GDM1 (cell line): ENCODE results near the gene NFKBIE.
"Not testable (repeated sequence)": the region's sequence is repeated elsewhere in the genome, so short reads cannot be mapped to it uniquely, and the experiment has no call there.

Experiments
- DNase-seq: peaks from one replicate; lab custom pipeline; 2025; lab: John Stamatoyannopoulos, UW

Gene NFKBIE

DNA sequence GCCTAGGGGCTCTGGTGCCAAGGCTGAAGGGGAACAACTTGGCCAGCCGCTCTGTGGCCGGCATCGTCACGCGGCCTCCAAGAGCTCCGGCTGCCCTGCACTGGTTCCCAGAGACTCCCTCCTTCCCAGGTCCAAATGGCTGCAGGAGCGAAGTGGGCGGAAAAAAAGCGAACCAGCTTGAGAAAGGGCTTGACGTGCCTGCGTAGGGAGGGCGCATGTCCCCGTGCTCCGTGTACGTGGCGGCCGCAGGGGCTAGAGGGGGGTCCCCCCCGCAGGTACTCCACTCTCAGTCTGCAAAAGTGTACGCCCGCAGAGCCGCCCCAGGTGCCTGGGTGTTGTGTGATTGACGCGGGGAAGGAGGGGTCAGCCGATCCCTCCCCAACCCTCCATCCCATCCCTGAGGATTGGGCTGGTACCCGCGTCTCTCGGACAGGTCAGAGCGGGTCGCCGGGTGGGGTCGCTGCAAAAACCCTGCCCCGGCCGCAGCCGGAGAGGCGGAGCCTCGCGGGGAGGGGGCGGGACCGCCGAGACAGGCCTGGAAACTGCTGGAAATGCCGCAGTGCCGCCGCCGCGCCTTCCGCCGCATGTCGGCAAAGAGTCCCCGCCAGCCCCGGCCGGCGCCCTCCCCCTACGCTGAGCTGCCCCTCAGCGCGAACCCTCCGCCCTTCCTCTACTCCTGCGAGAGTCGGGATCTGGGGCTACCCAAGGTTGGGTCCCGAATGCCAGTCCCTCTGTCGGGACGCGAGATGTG is 19.3 kb downstream of the NFKBIE start:
- DNase-seq: peak; percentile 57

DNA sequence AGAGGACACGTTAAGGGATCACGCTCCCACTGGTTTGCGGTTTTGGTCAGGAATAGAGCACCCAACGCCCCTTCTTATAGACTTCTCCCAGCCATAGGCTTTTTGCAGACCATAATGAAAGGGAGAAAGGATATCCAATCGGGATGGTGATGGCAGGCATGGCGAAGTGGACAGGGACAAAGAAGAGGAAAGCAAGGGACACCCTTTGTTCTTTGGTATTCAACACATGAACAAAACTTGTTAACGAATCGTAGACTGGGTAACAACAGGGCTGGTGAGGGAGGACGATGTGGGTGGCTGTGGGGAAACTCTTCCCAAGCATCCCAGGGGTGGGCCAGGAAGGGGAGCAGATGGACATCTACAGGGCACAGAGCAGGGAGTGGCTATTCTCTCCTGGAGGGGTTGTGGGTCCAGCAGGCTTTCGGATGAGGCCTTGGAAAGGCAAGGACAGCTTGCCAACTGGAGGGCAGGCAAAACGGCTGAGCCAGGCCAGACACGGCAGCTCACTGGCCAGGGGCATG is 19.9 kb downstream of the NFKBIE start:
- DNase-seq: no peak

DNA sequence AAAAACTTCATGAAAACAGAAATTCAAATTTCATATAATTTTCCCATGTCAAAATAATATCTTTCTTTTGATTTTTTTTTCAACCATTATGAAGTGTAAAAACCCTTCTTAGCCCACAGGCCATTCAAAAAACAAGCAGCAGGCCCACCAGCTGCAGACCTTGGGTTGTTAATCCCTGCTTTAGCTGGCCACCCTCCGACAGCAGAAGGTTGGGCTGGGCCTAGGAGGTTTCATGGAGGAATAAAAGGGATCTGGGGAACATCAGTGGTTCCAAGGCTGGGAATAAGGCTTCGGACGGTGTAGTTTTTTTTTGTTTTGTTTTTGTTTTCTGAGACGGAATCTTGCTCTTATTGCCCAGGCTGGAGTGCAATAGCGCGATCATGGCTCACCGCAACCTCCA is 22.0 kb downstream of the NFKBIE start:
- no peak for DNase-seq

DNA sequence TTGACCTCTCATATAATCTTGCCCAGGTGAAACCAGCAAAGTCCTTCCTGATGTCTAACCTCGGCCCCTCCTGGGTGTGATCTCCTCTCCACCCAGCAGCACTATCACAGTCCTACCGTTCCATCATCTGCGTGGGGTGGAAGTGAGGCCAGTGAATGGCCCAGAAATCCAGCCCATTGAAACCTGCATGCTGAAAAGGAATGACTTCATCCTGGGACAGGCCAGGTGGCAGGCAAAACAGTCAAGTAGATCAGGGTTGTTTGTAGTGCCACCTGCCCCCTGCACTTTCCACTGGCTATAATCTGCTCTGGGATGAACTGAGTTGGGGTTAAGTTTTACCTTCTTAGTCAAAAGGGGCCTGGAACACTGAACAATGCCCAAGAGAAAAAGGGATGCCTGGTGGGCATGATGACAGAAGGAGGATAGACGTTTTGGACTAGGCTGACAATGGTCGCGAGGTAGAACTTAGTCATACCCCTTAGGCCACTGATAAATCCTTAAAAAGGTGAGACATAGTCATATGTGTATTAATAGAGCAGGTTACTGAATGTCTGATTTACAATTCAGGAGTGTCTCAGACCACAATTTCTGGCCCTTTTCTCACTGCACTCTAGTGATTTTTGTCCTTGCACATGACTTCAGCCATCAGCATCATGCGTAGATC is 26.5 kb downstream of the NFKBIE start:
- no peak for DNase-seq

DNA sequence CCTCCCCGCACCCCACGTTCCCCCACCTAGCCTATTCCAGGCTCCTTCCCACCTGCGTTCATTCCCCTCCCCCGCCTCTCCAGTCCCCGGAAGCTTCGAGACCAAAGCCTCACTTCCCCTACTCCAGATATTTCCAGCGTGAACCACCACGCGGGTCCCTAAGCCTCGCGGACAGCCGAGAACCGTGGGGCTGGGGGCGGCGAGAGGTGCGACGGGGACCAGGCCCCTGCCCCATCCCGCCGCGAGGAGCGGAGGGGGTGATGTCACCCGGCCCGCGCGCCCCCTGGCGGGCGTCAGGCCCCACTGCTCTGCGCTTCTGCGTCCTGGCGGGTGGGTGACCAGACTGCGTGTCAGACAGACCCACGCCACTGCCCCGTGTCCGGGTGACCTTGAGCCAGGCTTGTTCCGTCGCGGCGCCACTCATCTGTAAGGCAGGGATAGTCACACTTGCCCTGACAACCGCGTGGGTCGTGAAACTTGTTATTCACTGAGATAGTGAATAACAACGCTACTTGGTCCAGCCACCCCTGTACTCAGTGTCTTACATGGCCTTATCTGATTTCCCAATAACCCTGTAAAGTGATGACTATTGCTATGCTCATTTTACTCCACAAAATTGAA is 27.4 kb downstream of the NFKBIE start:
- peak; percentile 52 for DNase-seq

DNA sequence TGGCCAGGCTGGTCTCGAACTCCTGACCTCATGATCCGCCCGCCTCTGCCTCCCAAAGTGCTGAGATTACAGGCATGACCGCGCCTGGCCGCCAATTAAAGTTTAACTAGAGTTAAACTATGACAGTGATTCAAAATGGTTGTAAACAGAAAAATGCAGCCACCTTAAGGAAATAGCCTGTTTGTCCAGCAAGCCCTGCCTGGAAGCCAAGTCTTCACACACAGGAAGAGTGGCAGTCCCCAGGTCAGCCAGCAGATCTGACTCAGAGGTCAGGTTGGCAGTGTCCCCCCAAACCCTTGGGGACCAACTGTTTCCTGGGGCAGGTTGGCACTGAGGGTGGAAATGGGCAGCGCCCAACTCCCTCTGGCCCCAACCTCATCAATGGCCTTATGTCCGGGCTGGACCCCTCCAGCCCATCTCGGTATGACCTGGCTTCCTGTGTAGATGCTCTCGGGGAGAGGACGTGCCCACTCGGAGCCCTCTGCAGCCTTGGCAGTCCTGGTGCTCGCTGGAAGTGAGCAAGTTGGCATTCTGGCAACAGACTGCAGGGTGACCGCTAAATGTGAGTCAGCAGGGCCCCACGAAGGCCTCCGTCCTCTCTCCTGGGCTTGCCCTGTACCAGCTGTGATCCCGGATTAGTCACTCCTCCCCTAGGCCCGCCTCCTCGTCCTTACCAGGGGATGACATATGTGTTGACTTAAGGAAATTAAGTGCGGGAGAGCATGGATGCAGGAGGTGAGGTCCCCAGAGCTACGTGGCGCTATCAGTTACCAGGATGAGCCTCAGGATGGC is 28.1 kb downstream of the NFKBIE start:
- peak; percentile 62 for DNase-seq

DNA sequence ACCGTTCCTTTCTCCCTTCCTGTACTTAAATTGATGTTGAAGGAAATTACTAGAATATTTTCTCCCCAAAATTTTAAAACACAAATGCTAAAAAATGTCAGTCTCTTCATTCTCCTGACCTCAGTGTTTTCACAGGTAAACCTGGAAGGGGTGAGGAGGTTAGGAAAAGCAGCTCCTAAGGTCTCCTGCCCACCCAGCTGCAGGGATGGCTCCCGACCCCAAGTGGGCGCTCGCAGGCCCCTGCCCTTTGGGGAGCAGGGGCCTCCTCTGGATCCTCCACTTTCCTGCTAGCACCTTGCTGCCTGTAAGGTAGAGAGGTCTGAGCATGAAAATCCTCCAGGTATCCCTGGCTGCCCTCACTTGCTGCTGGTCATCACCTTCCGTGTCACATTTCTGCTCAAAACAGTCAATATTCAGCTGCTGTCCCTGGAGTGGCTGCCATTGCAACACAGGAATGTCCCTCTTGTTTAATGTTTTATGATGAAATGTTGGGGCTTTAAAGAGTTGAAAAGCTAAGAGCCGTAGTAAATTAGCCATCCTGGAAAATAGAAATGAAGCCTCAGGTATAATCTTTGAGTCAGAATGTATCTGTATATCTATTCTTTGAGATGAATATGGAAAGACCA is 29.3 kb downstream of the NFKBIE start:
- DNase-seq: no peak

DNA sequence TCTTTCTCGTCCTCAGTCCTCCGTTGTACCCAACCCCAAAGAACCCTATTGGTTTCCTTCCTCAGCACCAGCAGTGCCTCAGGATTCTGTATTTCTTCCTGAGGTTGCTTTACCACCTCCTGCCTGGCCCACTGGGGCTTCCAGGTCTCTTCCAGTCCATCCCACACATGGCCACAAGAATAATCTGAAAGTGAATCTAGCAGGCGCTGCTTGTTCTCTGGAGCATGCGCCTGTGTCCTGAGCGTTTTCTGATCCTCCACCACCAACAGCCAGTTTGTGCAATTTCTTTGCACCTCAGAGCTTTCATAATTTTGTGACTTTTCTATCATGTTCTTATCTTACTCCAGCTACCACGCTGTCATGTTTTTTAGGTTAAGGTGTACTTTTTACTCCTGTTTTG is 30.1 kb downstream of the NFKBIE start:
- no peak for DNase-seq

DNA sequence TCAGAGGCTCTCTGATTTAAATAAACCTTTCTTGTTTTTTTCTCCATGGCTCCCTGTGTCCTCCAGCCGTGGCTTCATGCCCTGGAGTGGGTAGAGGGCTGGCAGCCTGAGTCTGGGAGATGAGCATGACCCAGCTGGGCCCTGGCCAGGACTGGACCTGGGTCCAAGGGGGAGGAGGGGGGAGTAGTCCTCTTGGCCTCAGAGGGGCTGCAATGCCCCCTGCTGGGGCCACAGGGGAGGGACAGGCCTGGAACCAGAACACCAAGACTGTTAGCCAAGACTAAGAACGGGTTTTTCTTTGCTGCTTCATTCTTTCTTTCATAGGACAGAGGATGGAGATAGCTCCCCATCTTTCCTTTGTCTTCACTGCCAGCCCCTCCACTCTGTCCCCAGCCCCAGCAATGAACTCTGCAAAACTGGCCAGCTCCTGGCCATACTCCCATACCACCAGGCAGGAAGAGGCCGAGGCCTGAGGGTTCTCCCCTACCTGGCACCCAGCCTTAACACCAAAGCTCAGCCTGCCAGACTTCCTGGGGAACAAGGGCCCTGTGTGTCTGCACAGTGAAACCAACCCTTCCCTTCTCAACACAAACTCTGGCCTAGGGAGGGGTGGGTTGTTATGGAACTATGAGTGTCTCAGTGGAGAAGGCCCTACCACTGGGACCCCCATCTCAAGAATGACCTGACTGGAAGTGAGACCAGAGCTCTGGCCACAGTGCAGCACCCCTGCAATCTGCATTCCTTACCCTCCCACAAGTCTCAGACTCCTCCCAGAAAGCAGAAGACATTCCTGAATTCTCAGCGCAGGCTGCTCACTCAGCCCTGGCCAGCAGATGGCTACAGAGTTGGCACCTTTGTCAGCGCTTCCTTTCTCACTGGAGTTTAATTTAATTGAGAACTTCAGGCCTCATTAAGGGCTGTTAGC is 31.0 kb downstream of the NFKBIE start:
- no peak for DNase-seq

DNA sequence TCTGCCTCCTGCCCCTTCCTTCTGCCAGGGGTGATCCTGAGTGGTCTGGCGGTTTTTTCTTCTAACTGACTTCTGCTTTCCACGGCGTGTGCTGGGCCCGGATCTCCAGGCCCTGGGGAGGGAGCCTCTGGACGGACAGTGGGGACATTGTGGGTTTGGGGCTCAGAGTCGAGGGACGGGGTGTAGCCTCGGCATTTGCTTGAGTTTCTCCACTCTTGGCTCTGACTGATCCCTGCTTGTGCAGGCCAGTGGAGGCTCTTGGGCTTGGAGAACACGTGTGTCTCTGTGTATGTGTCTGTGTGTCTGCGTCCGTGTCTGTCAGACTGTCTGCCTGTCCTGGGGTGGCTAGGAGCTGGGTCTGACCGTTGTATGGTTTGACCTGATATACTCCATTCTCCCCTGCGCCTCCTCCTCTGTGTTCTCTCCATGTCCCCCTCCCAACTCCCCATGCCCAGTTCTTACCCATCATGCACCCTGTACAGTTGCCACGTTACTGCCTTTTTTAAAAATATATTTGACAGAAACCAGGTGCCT is 31.7 kb downstream of the NFKBIE start:
- DNase-seq: no peak

DNA sequence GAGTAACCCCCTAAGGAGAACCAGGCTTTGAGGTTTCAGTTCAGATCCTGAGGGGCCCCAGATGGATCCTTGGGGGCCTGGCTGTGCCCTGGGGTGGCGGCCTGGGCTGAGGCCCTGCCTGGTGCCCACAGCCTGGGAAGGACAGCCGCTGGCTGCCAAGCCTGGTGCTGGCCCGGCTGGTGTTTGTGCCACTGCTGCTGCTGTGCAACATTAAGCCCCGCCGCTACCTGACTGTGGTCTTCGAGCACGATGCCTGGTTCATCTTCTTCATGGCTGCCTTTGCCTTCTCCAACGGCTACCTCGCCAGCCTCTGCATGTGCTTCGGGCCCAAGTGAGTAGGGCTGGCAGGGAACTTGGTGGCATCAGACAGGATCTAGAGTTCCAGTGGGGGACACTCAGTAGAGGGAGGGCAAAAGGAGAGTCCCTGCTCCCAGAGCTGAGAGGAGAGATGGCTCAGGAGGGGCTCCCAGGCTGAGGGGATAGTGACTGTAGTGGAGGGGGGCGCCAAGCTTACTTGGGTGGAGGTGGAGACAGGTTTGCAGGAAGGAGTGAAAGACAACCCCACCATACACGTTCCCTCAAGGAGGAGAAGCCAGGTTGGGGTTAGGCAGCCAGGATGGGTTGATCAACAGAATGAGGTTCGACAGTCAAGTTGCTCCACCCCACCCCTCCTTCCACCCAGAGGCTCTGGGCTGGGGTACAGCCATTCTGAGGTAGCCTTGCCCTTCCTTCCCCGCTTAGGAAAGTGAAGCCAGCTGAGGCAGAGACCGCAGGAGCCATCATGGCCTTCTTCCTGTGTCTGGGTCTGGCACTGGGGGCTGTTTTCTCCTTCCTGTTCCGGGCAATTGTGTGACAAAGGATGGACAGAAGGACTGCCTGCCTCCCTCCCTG is 32.4 kb downstream of the NFKBIE start:
- DNase-seq: no peak

DNA sequence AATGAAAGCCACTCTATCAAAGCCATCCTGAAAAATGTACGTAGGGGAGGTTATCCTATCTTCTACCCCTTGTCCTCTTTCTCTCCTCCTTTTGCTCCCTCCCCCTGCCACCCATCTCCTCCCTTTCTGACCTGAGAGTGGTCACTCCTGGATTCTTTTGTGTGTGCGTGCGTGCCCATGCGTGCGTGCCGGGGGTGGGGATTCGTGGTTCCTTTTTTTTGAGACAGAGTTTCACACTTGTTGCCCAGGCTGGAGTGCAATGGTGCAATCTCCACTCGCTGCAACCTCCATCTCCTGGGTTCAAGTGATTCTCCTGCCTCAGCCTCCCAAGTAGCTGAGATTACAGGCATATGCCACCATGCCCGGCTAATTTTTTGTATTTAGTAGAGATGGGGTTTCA is 33.9 kb downstream of the NFKBIE start:
- not testable (repeated sequence) for DNase-seq

DNA sequence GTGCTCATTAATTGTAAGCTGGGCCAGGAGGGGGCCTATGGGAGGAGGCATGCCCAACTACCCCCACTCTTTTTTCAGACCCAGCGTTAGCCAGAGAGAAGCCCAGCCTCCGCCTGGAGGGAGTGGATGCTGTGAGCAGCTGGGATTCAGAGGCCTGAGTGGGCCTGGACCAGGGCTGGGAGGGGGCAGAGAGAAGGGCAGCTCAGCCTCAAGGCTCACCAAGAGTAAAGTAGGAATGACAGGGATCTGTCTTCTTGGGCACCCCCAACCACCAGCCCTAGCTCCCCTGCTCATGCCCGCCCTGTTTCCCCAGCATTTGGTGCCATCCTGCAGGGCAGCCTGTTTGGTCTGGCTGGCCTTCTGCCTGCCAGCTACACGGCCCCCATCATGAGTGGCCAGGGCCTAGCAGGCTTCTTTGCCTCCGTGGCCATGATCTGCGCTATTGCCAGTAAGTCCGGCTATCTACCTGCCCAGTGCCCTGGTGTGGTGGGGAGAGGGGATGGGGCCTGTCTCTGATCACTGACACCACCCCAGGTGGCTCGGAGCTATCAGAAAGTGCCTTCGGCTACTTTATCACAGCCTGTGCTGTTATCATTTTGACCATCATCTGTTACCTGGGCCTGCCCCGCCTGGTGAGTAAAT is 35.2 kb downstream of the NFKBIE start:
- no peak for DNase-seq

DNA sequence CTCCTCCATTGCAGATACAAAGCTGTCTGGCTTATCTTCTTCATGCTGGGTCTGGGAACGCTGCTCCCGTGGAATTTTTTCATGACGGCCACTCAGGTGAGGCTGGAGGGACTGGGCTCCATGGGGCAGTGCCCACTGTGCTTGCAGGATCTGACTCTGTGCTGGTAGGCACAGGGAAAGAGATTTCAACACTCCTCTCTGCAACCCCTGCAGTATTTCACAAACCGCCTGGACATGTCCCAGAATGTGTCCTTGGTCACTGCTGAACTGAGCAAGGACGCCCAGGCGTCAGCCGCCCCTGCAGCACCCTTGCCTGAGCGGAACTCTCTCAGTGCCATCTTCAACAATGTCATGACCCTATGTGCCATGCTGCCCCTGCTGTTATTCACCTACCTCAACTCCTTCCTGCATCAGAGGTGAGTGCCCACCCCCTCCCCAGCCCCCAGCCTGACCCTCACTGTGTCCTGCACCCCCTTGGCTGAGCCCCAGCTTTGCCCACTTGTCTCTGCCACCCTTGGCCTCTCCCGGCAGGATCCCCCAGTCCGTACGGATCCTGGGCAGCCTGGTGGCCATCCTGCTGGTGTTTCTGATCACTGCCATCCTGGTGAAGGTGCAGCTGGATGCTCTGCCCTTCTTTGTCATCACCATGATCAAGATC is 35.8 kb downstream of the NFKBIE start:
- no peak for DNase-seq

DNA sequence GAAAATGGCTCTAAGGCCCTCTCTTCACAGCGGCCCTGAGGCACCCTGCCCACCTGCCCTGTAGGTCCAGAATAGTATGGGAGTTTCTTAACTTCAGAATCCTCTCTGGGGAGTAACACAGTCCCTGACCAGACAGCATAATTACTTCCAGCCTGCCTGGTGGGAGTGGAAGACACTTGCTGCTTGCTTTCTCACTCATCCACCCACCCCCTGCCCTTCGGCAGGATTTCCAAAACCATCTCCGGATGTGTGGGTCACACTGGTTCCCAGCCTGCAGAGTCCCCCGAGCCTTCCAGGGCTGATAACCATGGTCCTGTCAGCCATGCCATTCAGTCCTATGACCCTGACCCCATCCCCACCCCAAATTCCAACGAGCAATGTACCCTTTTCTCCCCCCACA is 36.5 kb downstream of the NFKBIE start:
- DNase-seq: no peak

DNA sequence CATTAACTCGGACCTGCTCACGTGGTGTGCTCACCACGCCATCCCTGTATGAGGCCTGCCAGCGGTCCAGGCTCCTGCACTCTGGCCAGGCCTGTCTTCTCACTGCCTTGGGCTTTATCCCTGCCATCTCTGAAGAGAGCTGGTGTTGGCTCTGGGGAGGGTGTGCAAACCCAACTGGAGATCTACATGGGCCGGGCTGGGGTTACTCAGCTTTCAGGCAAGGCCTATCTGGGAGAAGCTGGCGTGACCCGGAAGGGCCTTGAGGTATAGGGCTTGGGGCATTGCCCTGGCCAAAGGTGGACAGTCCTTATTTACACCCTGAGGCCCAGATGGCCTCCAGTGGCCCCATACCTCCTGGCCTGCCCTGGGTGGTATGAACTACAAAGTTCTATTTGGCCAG is 36.9 kb downstream of the NFKBIE start:
- no peak for DNase-seq

DNA sequence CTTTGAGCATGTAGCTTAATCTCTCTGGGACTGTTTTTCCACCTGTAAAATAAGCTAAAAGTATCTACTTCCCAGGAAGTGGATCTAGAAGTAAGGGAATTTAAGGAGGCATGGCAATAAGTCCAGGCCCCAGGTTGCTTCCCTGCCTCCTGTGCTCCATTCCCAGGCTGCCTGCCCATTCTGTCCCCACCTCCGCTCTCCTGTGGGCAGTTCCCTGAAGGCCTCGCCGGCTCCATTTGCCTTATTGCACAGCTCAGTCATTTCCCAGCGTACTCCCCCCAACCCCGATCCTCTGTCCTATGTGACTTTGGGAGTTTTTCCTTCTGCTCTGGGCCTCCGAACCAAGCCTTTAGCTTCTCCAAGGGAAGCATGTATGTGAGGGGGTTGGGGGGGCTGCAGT is 37.3 kb downstream of the NFKBIE start:
- no peak for DNase-seq

DNA sequence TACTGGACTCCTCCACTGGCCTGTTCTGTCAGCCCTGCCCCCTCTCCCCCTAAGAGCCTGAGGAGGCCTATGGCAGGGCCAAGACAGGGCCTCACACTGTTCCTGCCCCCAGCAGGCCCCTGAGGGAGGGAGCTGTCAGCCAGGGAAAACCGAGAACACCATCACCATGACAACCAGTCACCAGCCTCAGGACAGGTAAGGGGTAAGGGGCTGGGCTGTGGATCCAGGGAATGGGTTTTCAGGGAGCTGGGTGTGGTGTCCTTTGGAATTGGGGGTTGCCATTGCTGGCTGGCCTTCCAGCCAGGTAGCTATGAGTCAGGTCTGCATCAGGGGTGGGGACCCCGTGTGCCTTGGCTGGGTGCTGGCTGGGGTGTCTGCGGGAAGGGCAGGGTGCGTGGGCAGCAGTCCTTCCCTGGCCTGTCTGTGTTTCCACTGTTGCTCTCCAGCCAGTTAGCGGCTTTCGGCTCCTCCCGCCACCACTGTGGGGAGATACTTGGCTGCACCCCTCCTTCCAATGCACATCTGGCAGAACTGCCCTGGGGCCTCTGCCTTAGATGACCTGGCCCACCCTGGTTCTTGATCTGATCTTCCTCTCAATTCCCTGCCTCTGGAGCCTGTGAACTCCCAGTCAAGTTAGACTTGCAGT is 38.1 kb downstream of the NFKBIE start:
- DNase-seq: no peak
